ENCODE measurements around the gene GABPB1.

Gene GABPB1

DNA sequence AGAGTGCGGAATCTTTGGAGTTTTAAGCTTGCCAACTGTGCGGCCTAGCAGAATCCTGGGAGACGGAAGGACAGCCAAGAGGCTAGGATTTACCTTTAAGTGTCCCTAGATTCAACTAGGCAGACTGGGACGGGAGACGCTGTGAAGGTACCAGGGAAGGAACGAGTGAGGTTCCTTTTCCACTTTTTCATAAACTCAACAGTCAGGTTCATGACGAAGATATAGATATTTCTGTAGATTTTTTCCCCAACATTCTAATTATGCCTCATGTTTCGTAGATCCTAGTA, 564 bp upstream of the GABPB1 start:
- TF ChIP-seq RARB (CRISPR knock-in tag; IDR thresholded peaks at IDR 0.05), result no peak
- no peak; the same call in 1 of the 2 replicates for TF ChIP-seq ZFP30 (CRISPR knock-in tag; IDR thresholded peaks at IDR 0.05)
- TF ChIP-seq, protein P1, sequence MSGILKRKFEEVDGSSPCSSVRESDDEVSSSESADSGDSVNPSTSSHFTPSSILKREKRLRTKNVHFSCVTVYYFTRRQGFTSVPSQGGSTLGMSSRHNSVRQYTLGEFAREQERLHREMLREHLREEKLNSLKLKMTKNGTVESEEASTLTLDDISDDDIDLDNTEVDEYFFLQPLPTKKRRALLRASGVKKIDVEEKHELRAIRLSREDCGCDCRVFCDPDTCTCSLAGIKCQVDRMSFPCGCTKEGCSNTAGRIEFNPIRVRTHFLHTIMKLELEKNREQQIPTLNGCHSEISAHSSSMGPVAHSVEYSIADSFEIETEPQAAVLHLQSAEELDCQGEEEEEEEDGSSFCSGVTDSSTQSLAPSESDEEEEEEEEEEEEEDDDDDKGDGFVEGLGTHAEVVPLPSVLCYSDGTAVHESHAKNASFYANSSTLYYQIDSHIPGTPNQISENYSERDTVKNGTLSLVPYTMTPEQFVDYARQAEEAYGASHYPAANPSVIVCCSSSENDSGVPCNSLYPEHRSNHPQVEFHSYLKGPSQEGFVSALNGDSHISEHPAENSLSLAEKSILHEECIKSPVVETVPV (CRISPR knock-in tag; IDR thresholded peaks at IDR 0.05), result no peak
- TF ChIP-seq BACH2 (CRISPR knock-in tag; IDR thresholded peaks at IDR 0.05; ENCODE audit: borderline replicate concordance), result no peak
- TF ChIP-seq, protein P2, sequence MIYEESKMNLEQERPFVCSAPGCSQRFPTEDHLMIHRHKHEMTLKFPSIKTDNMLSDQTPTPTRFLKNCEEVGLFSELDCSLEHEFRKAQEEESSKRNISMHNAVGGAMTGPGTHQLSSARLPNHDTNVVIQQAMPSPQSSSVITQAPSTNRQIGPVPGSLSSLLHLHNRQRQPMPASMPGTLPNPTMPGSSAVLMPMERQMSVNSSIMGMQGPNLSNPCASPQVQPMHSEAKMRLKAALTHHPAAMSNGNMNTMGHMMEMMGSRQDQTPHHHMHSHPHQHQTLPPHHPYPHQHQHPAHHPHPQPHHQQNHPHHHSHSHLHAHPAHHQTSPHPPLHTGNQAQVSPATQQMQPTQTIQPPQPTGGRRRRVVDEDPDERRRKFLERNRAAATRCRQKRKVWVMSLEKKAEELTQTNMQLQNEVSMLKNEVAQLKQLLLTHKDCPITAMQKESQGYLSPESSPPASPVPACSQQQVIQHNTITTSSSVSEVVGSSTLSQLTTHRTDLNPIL (CRISPR knock-in tag; IDR thresholded peaks at IDR 0.05; ENCODE audit: low read depth), result no peak
- ATAC-seq, result peak; percentile 7

GRCh38 chr15:50353975-50354837, 792 bp downstream of the GABPB1 start:
- TF ChIP-seq ISL1 (CRISPR knock-in tag; IDR thresholded peaks at IDR 0.05) (no peak), RARB (CRISPR knock-in tag; IDR thresholded peaks at IDR 0.05) (no peak), TCF4 (CRISPR knock-in tag; IDR thresholded peaks at IDR 0.05; ENCODE audit: borderline replicate concordance) (no peak), ZNF70 (CRISPR knock-in tag; IDR thresholded peaks at IDR 0.05) (0 out of 2 replicates have a peak, but pooled peaks have one; percentile 19)
- peak; percentile 67 for ATAC-seq

GRCh38 chr15:50353251-50353974, 1.6 kb downstream of the GABPB1 start:
- peak; percentile 13; the same call in 2 of the 3 replicates for ATAC-seq
- TF ChIP-seq CSDC2 (CRISPR knock-in tag; IDR thresholded peaks at IDR 0.05) (no peak), GLIS3 (CRISPR knock-in tag; IDR thresholded peaks at IDR 0.05) (no peak), OSR1 (CRISPR knock-in tag; IDR thresholded peaks at IDR 0.05) (no peak), TCF4 (CRISPR knock-in tag; IDR thresholded peaks at IDR 0.05; ENCODE audit: borderline replicate concordance) (no peak), ARNTL (CRISPR knock-in tag; IDR thresholded peaks at IDR 0.05; ENCODE audit: borderline replicate concordance, low read depth) (no peak), RARB (CRISPR knock-in tag; IDR thresholded peaks at IDR 0.05) (no peak), ZFP30 (CRISPR knock-in tag; IDR thresholded peaks at IDR 0.05) (no peak), SNAI2 (CRISPR knock-in tag; IDR thresholded peaks at IDR 0.05) (no peak), TOX (CRISPR knock-in tag; IDR thresholded peaks at IDR 0.05; ENCODE audit: borderline replicate concordance) (no peak)
- TF ChIP-seq, protein P3, sequence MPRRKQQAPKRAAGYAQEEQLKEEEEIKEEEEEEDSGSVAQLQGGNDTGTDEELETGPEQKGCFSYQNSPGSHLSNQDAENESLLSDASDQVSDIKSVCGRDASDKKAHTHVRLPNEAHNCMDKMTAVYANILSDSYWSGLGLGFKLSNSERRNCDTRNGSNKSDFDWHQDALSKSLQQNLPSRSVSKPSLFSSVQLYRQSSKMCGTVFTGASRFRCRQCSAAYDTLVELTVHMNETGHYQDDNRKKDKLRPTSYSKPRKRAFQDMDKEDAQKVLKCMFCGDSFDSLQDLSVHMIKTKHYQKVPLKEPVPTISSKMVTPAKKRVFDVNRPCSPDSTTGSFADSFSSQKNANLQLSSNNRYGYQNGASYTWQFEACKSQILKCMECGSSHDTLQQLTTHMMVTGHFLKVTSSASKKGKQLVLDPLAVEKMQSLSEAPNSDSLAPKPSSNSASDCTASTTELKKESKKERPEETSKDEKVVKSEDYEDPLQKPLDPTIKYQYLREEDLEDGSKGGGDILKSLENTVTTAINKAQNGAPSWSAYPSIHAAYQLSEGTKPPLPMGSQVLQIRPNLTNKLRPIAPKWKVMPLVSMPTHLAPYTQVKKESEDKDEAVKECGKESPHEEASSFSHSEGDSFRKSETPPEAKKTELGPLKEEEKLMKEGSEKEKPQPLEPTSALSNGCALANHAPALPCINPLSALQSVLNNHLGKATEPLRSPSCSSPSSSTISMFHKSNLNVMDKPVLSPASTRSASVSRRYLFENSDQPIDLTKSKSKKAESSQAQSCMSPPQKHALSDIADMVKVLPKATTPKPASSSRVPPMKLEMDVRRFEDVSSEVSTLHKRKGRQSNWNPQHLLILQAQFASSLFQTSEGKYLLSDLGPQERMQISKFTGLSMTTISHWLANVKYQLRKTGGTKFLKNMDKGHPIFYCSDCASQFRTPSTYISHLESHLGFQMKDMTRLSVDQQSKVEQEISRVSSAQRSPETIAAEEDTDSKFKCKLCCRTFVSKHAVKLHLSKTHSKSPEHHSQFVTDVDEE (CRISPR knock-in tag; IDR thresholded peaks at IDR 0.05), result no peak
- TF ChIP-seq, protein P1 (CRISPR knock-in tag; IDR thresholded peaks at IDR 0.05), result no peak
- TF ChIP-seq, protein P2 (CRISPR knock-in tag; IDR thresholded peaks at IDR 0.05; ENCODE audit: low read depth), result no peak

DNA sequence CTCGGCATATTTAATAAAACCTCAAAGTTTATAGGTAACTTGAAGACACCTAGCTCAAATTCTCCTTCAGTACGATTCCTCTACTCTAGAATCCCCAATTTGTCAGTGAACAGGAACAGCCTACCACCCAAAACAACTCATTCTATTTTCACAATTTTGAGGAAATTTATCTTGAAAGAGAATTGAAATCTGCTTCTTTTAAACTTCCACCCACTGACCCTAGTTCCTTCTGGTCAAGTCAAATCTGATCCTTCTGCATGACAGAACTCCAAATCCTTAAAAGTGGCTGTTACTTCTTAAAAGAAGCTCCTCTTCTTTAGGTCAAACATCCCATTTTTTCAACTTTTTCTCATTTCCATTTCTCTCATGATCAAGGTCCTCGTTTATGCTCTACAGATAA, 4.4 kb downstream of the GABPB1 start:
- TF ChIP-seq GLIS3 (CRISPR knock-in tag; IDR thresholded peaks at IDR 0.05) (no peak), ZFP3 (CRISPR knock-in tag; IDR thresholded peaks at IDR 0.05) (no peak), PATZ1 (CRISPR knock-in tag; IDR thresholded peaks at IDR 0.05; ENCODE audit: borderline replicate concordance) (no peak), POU6F1 (CRISPR knock-in tag; IDR thresholded peaks at IDR 0.05; ENCODE audit: borderline replicate concordance, low read depth) (no peak)
- TF ChIP-seq, protein P2 (CRISPR knock-in tag; IDR thresholded peaks at IDR 0.05; ENCODE audit: low read depth), result no peak
- ATAC-seq, result no peak
